Measurements from ENCODE around the gene ANKRD63. TPM values are rescaled to one million over a fixed set of nuclear protein-coding genes. Genes with fewer than 3 reads are reported as not detected.

ANKRD63 gene
- total and polyA plus RNA-seq, 9 of the 15 experiments (the other 6 are each of a cell fraction or from before 2014, with no cell fraction given), result 1.3 to 2.0 (median 1.8) TPM; not detected in 6

GRCh38 chr15:40275523-40275922 lies 7.3 kb downstream of the ANKRD63 start (continued):
- no peak for TF ChIP-seq ZFP36 (IDR thresholded peaks at IDR 0.05; ENCODE audit: low read depth, low read length, partially characterized antibody)
- no peak for TF ChIP-seq MGA (IDR thresholded peaks at IDR 0.05)
- TF ChIP-seq NR3C1 (CRISPR knock-in tag; IDR thresholded peaks at IDR 0.05), result no peak
- peak; percentile 25 for TF ChIP-seq CHD4 (IDR thresholded peaks at IDR 0.05; ENCODE audit: insufficient read depth, insufficient replicate concordance, low read depth, low read length, poor library complexity, severe bottlenecking)
- no peak for TF ChIP-seq ZBTB5 (IDR thresholded peaks at IDR 0.05)
- TF ChIP-seq ZC3H11A (IDR thresholded peaks at IDR 0.05; ENCODE audit: low read depth, low read length), result no peak
- 0 out of 2 replicates have a peak, but pooled peaks have one; percentile 66 for TF ChIP-seq CBX1 (IDR thresholded peaks at IDR 0.05; ENCODE audit: low read depth)
- TF ChIP-seq GMEB1 (CRISPR knock-in tag; IDR thresholded peaks at IDR 0.05), result no peak
- TF ChIP-seq RBM25 (IDR thresholded peaks at IDR 0.05; ENCODE audit: low read depth, low read length, severe bottlenecking), result peak; percentile 89
- peak; percentile 90 for TF ChIP-seq ADNP (tag; IDR thresholded peaks at IDR 0.05)
- peak in 1 of 2 experiments; percentile 67; a peak in 1 of 4 replicates for TF ChIP-seq RCOR1 (IDR thresholded peaks at IDR 0.05; ENCODE audit: borderline replicate concordance in 1 of 2, low read depth in 2 of 2, low read length in 2 of 2)
- TF ChIP-seq CBX3 (IDR thresholded peaks at IDR 0.05; ENCODE audit: borderline replicate concordance in 1 of 2, low read length in 2 of 2), result peak in 1 of 2 experiments; percentile 55; a peak in 1 of 3 replicates
- TF ChIP-seq HDAC2 (IDR thresholded peaks at IDR 0.05), result peak; percentile 81; the same call in 1 of the 2 replicates

All from K562 (cell line).